Body of pancreas (tissue), 4 donors: ENCODE data around the gene CP. TPM values are rescaled to one million over a fixed set of nuclear protein-coding genes. Genes with fewer than 3 reads are reported as not detected.

Experiments
- ATAC-seq: fragments of 150-250 bp; one replicate; pipeline ENCODE4 v1.9.1; 2016
- DNase-seq, 4 donors: peaks; one replicate each; pipeline ENCODE4 v3.0.0-alpha.2; 2019
- H3K27ac ChIP-seq, 4 donors: fragments of 200-600 bp; sonication (generic); 1 replicate in 3 of 4; 2 replicates in 1 of 4; pipeline versions ENCODE4 v1.5.1 to v1.6.1; 2016 to 2019; ENCODE audit warnings: mild to moderate bottlenecking in 1 of 4, mixed read lengths in 1 of 4, moderate library complexity in 1 of 4
- H3K27me3 ChIP-seq, 2 donors: fragments of 200-600 bp; sonication (generic); one replicate each; pipeline ENCODE4 v1.6.0; 2016; ENCODE audit warnings: mild to moderate bottlenecking in 1 of 2
- H3K36me3 ChIP-seq, 2 donors: fragments of 200-600 bp; sonication (generic); replicated peaks in 1 of 2; 2 replicates each; pipeline ENCODE4 v1.5.1; 2016; ENCODE audit warnings: low read depth in 2 of 2; ENCODE audit not compliant: insufficient read depth in 1 of 2
- H3K4me1 ChIP-seq: fragments of 200-600 bp; sonication (generic); one replicate; pipeline ENCODE4 v1.6.0; 2016
- H3K4me3 ChIP-seq, 2 donors: fragments of 200-600 bp; sonication (generic); 1 replicate in 1 of 2; 2 replicates in 1 of 2; pipeline ENCODE4 v1.5.1; 2016 to 2019
- H3K9me3 ChIP-seq, 3 donors: fragments of 200-600 bp; sonication (generic); 1 replicate in 2 of 3; 2 replicates in 1 of 3; pipeline ENCODE4 v1.5.1; 2016
- POLR2A ChIP-seq, 3 donors: fragments of 450-650 bp; IDR thresholded peaks; one replicate each; pipeline ENCODE4 v1.6.1; 2016; ENCODE audit warnings: antibody characterized with exemption in 3 of 3, mild to moderate bottlenecking in 2 of 3
- WGBS, 2 donors: methylation state at CpG; one replicate each; pipeline ENCODE4 v1.1.5; 2017; 5-methylcytosine and 5-hydroxymethylcytosine counted together
- intact Hi-C: fragments of 100-400 bp; cut with DNase I; formaldehyde crosslinking; loops from one replicate; pipeline ENCODE4 v1.15.1; 2023
- total RNA-seq, 2 donors: library from RNA; depleted of rRNA; stranded (reverse); fragments of >200 nt; gene quantifications; one replicate each; pipeline ENCODE4 v1.1.0, GENCODE V29; 2016
- TF ChIP-seq, protein P1 (sequence below), 7 experiments: fragments of 450-650 bp in 4 of 7; fragments of 200-600 bp in 3 of 7; sonication (generic) in 3 of 7; IDR thresholded peaks; one replicate each; pipeline ENCODE4 v1.5.1; 2016 to 2019; ENCODE audit warnings: antibody characterized with exemption in 7 of 7

The CP gene
- total RNA-seq, 2 donors from 2014 or later: 5.7 to 11.5 TPM

DNA sequence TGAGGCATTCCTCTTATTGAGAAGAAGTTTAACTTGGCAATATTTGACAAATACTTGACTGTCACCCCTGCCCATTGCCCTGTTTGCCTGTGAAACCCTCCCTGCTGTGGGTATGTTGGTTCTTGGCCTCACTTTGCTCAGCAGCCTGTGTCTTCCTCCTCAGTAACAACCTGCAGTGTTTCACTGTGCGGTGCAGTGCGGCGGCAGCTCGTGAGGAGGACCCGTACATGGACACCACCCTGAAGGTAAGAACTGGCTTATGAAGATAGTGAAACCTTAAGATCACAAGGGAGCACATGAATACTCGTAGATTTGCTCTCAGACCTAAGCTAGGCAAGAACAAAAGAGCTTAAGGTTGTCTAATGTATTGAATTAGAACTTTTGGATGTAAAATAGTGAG, 71.2 kb downstream of the CP start:
- 94 to 95% methylated on average over 6 of the region's 6 CpGs for WGBS, 2 donors
- peaks cover 5% of the 10 kb centered on the region for H3K4me1 ChIP-seq

DNA sequence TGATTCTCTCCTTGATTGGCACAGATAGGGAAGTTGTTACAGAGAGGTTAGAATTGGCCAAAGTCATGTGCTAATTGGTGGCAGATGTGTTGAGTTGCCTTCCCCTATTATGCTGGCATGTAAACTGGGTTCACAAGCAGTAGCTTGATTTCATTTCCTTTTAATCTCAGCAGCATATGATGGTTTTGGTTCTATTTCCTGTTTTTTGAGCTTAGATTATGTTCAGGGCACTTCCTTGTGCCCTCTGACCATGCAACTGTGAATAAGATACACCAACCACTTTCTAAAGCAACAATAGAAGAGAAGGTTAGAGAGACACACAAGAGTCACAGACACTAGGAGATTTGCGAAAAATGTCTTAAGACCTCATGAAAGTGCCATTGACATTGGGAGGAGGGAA, 75.7 kb downstream of the CP start:
- H3K4me3 ChIP-seq: no peak overlapping the region
- ATAC-seq (no peak), DNase-seq (peak in 1 of 4 donors; percentile 25)
- no peak for TF ChIP-seq POLR2A (IDR thresholded peaks at IDR 0.05)
- TF ChIP-seq, protein P1, sequence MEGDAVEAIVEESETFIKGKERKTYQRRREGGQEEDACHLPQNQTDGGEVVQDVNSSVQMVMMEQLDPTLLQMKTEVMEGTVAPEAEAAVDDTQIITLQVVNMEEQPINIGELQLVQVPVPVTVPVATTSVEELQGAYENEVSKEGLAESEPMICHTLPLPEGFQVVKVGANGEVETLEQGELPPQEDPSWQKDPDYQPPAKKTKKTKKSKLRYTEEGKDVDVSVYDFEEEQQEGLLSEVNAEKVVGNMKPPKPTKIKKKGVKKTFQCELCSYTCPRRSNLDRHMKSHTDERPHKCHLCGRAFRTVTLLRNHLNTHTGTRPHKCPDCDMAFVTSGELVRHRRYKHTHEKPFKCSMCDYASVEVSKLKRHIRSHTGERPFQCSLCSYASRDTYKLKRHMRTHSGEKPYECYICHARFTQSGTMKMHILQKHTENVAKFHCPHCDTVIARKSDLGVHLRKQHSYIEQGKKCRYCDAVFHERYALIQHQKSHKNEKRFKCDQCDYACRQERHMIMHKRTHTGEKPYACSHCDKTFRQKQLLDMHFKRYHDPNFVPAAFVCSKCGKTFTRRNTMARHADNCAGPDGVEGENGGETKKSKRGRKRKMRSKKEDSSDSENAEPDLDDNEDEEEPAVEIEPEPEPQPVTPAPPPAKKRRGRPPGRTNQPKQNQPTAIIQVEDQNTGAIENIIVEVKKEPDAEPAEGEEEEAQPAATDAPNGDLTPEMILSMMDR (IDR thresholded peaks at IDR 0.05): no peak
- intact Hi-C loops: no loop called here
- peak overlapping the region in 1 of 4 donors; percentile 56 for H3K27ac ChIP-seq
- no peaks in the 10 kb centered on the region for H3K9me3 ChIP-seq
- WGBS, 2 donors: 74 to 91% methylated on average over 1 of the region's 1 CpG
- H3K4me1 ChIP-seq: no peaks in the 10 kb centered on the region
- H3K27me3 ChIP-seq: no peaks in the 10 kb centered on the region
- peaks cover 0 to 4% of the 10 kb centered on the region in 2 donors for H3K36me3 ChIP-seq

More for the DNA sequence above, 71.2 kb downstream of the CP start:
- Histone ChIP-seq H3K27me3 (no peaks in the 10 kb centered on the region), H3K9me3 (no peaks in the 10 kb centered on the region), H3K27ac (no peak overlapping the region), H3K4me3 (no peak overlapping the region), H3K36me3 (peaks cover 0 to 10% of the 10 kb centered on the region in 2 donors)
- intact Hi-C loops: no loop called here
- DNase-seq (no peak), ATAC-seq (no peak)
- TF ChIP-seq, protein P1 (IDR thresholded peaks at IDR 0.05): no peak
- no peak for TF ChIP-seq POLR2A (IDR thresholded peaks at IDR 0.05)

DNA sequence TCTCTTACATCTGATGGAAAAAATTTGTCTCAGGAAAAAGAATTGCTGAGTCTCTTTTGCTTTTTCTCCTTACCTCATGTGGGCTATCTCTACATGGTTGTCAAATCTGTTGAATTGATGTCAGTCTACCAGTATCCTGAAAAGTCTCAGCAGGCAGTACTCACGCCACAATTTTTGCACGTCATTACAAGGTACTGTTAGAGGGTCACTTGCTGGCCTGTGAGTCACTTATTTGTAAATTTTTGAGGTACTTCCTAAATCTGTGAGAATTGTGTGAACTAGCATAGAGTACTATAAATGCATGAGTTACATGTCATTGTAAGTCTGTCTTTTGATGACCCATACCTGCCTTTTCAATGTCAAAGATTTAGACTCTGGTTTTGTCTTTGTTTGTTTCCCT, 76.3 kb downstream of the CP start:
- ATAC-seq: no peak
- peak in 1 of 4 donors; percentile 16 for DNase-seq
- TF ChIP-seq, protein P1 (IDR thresholded peaks at IDR 0.05): no peak
- TF ChIP-seq POLR2A (IDR thresholded peaks at IDR 0.05): no peak
- H3K4me3 ChIP-seq: no peak overlapping the region
- no peaks in the 10 kb centered on the region for H3K27me3 ChIP-seq
- no peaks in the 10 kb centered on the region for H3K9me3 ChIP-seq
- 90 to 91% methylated on average over 2 of the region's 2 CpGs for WGBS, 2 donors
- intact Hi-C loops: no loop called here
- peaks cover 0 to 4% of the 10 kb centered on the region in 2 donors for H3K36me3 ChIP-seq
- peak overlapping the region in 1 of 4 donors; percentile 56 for H3K27ac ChIP-seq
- no peaks in the 10 kb centered on the region for H3K4me1 ChIP-seq

DNA sequence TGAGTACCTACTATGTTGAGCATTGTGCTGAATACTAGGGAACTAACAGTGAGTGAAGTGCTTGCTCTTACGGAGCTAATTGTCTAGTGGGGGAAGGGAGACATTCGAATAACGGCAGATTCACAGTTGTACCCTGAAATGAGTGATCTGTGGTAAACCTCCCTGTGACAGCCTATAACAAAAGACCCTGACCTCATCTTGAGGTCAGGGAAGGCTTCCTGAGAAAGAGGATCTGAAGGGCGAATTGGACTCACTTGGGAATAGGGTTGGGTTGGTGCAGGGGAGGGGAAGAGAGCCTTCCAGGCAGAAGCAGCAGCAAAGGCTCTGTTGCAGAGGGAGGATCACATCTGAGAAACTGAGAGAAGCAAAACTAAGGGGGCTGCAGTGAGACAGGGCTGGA, 78.9 kb downstream of the CP start:
- Histone ChIP-seq H3K27ac (no peak overlapping the region), H3K4me1 (no peaks in the 10 kb centered on the region), H3K27me3 (no peaks in the 10 kb centered on the region), H3K4me3 (no peak overlapping the region), H3K9me3 (no peaks in the 10 kb centered on the region), H3K36me3 (peaks cover 0 to 2% of the 10 kb centered on the region in 2 donors)
- no peak for ATAC-seq
- no peak for DNase-seq
- intact Hi-C loops: no loop called here
- WGBS, 2 donors: 83 to 88% methylated on average over 4 of the region's 4 CpGs
- no peak for TF ChIP-seq POLR2A (IDR thresholded peaks at IDR 0.05)
- TF ChIP-seq, protein P1 (IDR thresholded peaks at IDR 0.05): no peak

DNA sequence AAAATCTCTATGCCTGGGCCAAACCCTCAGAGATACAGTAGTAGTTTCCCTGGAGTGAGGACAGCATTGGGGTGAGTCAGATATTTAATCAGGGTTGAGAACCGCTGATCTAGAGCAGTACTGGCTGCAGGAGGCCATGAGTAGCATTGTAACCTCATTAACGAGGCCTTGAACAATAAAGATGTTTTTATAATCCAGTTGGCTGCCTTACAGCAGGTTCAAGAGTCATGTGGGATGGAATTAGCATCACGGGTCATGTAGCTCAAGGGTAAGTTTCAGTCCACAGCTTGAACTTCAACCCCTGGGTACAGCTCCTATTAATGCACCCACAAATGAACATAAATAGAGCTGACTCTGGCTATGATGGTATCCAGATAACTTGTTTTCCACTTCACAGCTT, 87.1 kb downstream of the CP start:
- H3K4me1 ChIP-seq: peaks cover 27% of the 10 kb centered on the region
- no peak overlapping the region for H3K4me3 ChIP-seq
- no peaks in the 10 kb centered on the region for H3K27me3 ChIP-seq
- no peak for DNase-seq
- H3K27ac ChIP-seq: no peak overlapping the region
- no peaks in the 10 kb centered on the region for H3K9me3 ChIP-seq
- H3K36me3 ChIP-seq: no peaks in the 10 kb centered on the region
- intact Hi-C loops: no loop called here
- 43 to 49% methylated on average over 3 of the region's 3 CpGs for WGBS, 2 donors
- TF ChIP-seq, protein P1 (IDR thresholded peaks at IDR 0.05): no peak
- TF ChIP-seq POLR2A (IDR thresholded peaks at IDR 0.05): no peak
- peak; percentile 39 for ATAC-seq
